NCI-H128 (cell line): Measurements from ENCODE around the gene SLC6A18.

Experiments used
- DNase-seq: peaks from one replicate; lab custom pipeline; 2025; ENCODE audit not compliant: unreplicated experiment; lab: John Stamatoyannopoulos, UW

Gene SLC6A18

GRCh38 chr5:1203311-1203967, 21.7 kb upstream of the SLC6A18 start:
- DNase-seq = no peak

- DNase-seq = no peak
Observed at GRCh38 chr5:1203968-1204692, 21.1 kb upstream of the SLC6A18 start.

- DNase-seq = no peak
Observed at GRCh38 chr5:1204693-1205242, 20.4 kb upstream of the SLC6A18 start.

- no peak for DNase-seq
Observed at GRCh38 chr5:1205255-1206180, 19.7 kb upstream of the SLC6A18 start.

- DNase-seq = no peak
Observed at GRCh38 chr5:1206521-1207412, 18.4 kb upstream of the SLC6A18 start.

GRCh38 chr5:1207555-1207954, 17.6 kb upstream of the SLC6A18 start:
- DNase-seq = no peak

- no peak for DNase-seq
Observed at GRCh38 chr5:1208221-1208742, 16.9 kb upstream of the SLC6A18 start.

- DNase-seq = no peak
Observed at GRCh38 chr5:1208743-1209488, 16.3 kb upstream of the SLC6A18 start.

- no peak for DNase-seq
Observed at GRCh38 chr5:1209489-1209852, 15.7 kb upstream of the SLC6A18 start.

- no peak for DNase-seq
Observed at GRCh38 chr5:1209896-1210776, 15.0 kb upstream of the SLC6A18 start.

GRCh38 chr5:1210832-1211251, 14.3 kb upstream of the SLC6A18 start:
- no peak for DNase-seq

GRCh38 chr5:1211701-1212100, 13.5 kb upstream of the SLC6A18 start:
- DNase-seq = no peak

GRCh38 chr5:1212271-1212670, 12.9 kb upstream of the SLC6A18 start:
- DNase-seq = no peak

- DNase-seq = no peak
Observed at GRCh38 chr5:1212881-1213280, 12.3 kb upstream of the SLC6A18 start.

GRCh38 chr5:1213508-1214162, 11.5 kb upstream of the SLC6A18 start:
- DNase-seq = no peak

- no peak for DNase-seq
Observed at GRCh38 chr5:1214163-1214935, 10.8 kb upstream of the SLC6A18 start.

GRCh38 chr5:1214936-1215220, 10.3 kb upstream of the SLC6A18 start:
- no peak for DNase-seq
